NCI-H2227 treated with DMSO at 0.1 percent for 48 hours (cell line): ENCODE data around the gene FITM1.
A peak's percentile ranks its signal among the peaks of the same experiment; 100 is the strongest.

Experiments used
- DNase-seq: peaks from one replicate; lab custom pipeline; 2025; lab: John Stamatoyannopoulos, UW

The FITM1 gene

DNA sequence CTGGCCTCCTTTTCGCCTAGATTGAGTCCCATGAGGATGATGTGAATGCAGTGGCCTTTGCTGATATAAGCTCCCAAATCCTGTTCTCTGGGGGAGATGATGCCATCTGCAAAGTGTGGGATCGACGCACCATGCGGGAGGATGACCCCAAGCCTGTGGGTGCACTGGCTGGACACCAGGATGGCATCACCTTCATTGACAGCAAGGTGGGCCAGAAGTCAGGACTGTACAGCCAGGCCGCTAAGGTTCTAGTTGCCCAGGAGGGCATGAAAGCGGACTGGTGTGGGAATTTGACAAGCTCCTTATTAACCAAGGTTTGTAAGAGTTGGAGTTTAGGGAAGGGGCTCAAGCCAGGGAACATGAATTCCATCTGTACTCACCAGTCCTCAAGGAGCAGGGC lies 10.8 kb upstream of the FITM1 start:
- no peak for DNase-seq

DNA sequence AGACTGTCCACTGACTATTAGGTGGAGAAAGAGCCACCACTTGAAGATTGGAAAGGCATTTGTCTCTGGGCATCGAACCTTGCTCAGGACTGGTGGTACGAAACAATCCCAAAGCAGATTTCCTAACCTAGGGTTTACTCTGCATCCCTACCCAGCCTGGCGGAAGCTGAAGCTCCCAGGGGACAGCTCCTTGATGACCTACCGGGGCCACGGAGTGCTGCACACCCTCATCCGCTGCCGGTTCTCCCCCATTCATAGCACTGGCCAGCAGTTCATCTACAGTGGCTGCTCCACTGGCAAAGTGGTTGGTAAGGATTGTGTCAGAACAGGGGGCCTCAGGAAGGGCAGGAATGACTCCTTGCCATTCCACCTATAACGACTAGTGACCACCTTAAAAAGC lies 9.2 kb upstream of the FITM1 start:
- no peak for DNase-seq

DNA sequence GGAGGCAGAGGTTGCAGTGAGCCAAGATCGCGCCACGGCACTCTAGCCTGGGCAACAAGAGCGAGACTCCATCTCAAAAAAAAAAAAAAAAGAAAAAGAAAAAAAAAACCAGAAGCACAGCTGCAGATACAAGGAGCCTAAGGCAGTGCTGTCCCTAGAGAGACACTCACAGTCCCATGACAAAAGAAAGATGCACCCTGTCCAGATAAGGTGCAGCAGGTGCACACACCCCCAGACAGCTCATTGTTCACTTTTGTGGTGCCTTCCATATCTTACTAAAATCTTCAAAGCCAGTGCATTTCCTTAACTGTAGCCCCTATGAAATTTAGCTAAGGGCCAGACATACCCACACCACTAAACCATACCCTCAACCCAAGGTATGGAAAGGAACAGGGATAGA lies 8.0 kb upstream of the FITM1 start:
- no peak for DNase-seq

DNA sequence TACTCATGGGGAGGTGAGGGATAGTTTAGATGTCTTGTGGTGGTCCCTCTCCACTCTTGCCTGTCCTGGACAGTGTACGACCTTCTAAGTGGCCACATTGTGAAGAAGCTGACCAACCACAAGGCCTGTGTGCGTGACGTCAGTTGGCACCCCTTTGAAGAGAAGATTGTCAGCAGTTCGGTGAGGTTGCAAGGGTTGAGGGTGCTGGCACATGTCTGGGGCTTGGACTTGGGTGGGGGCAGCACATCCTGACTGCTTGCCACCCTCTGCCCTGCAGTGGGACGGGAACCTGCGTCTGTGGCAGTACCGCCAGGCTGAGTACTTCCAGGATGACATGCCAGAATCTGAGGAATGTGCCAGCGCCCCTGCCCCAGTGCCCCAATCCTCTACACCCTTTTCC lies 7.6 kb upstream of the FITM1 start:
- no peak for DNase-seq

DNA sequence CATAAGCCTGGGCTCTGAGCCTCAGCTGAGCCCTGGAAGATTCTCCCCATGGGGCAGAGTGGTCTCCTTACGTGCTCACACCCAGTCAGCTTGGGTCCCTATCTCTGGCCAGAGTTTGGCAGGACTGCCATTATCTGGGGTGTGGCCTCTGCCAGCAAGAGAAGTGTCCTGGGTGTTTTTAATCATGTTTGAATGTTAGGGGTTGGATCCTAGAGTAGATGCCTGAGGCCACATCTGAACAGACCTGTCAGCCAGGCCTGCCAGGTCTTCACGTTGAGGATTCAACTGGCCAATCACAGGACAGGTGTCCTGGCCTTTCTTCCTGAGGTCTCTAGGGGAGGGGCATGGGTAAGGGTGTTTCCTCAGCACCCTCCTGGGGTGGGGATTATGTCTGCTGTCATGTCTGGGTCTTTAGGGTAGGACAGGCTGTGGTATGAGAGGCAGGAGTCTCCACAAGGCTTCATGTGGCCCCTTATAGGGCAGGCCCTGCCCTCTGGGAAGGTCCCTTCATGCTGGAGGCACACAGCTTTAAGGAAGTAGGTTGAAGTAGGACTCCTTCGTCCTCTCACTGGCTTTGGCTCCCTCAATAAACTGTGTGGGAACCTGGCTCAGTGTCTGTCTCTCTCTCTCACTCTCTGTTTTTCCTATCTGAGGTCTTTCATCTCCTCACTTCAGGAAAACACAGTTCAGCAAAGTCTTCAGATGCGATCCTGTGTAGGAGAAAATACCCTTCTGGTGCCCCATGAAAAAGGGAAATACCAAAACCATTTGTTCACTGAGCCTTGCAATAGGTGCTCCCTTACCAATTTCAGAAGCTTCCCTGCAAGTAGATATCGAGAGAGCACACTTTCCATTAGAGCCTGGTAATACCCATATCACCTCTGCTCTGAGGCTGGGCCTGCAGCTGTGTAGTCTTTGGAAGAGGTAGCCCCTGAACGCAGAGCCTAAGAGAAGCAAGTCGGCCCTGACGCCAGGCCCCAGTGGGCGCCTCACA lies 6.7 kb upstream of the FITM1 start:
- no peak for DNase-seq

DNA sequence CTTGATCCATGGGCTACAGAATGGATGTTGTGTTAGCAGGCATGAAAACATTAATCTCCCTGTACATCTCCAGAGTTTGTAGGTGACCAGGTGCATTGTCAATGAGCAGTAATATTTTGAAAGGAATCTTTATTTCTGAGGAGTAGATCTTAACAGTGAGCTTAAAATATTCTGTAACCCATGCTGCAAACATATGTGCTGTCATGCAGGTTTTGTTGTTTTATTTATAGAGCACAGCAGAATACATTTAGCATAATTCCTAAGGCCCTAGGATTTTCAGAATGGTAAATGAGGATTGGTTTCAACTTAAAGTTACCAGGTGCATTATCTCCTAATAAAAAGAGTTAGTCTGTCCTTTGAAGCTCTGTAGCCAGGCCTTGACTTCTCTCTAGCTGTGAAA lies 3.5 kb upstream of the FITM1 start:
- DNase-seq: no peak

DNA sequence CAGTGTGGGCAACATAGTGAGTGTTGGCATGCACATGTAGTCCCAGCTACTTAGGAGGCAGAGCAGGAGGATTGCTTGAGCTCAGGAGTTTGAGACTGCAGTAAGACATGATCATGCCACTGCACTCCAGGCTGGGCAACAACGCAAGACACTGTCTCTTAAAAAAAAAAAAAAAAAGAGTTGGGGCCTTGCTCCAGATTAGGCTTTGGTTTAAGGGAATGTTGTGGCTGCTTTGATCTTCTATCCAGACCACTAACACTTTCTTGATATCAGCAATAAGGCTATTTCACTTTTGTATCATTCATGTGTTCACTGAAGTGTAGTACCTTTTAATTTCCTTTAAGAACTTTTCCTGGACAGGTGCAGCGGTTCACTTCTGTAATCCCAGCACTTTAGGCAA lies 2.8 kb upstream of the FITM1 start:
- no peak for DNase-seq

DNA sequence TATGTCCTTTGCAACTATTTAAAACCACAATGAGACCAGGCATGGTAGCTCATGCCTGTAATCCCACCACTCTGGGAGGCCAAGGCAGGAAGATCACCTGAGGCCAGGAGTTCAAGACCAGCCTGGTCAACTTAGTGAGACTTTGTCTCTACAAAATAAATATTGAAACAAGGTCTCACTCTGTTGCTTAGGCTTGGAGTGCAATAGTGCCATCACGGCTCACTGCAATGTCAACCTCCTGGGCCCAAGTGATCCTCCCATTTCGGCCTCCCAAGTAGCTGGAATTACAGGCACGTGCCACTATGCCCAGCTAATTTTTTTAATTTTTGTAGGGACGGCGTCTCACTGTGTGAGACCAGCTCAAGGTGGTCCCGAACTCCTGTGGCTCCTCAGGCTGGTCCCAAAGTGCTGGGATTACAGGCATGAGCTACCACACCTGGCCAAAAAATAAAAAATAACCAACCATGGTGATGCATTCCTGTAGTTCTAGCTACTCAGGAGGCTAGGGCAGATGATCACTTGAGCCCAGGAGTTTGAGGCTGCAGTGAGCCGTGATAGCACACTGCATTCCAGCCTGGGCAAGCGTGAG lies 955 bp upstream of the FITM1 start:
- DNase-seq: no peak

DNA sequence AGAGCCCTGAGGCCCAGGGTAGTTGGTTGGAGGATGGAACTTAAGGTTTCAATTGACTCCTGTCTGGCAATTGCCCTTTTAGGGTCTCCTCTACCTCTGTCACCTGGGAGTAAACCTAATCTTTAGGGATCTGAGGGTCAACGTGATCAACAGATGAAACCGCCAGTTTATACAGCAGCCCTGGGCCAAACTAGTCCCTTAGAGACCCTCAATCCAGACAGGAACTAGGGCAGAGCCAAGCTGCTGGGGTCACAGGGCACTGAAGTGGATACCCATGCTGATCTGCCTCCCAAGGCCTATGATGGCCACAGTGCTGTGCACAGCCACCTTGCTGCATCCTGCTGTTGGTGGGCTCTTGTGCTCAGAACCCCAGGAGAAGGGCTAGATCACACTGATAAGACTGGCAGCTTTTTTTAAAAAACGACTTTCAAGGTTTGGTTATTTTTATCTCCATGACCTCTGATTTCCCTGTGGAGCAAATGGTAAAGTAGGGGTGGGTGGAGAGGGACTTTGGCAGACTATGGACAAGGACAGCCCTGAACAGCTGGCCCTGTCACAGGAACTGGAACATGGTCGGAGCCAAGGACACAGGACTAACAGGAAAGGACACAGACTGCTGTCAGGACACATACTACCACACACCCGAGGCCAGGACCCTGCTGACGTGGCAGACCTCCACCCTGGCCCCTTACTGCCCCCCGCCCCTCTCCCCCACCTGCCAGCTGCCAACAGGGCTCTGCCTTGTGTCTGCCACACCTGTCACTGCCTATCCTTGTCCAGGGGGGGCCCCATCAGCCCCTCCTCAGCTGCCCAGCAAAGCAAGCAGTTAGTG lies 474 bp downstream of the FITM1 start:
- DNase-seq: no peak

DNA sequence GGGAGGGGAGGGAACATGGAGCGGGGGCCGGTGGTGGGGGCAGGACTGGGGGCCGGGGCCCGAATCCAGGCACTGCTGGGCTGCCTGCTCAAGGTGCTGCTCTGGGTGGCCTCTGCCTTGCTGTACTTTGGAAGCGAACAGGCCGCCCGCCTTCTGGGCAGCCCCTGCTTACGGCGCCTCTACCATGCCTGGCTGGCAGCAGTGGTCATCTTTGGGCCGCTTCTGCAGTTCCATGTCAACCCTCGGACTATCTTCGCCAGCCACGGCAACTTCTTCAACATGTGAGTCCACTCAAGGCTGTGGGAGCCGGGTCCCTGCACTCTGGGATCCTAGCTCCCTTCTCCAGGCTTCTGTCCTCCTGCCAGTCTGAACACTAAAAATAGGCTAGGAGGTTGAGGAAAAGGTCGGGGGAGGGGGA lies 1.1 kb downstream of the FITM1 start:
- DNase-seq: no peak

DNA sequence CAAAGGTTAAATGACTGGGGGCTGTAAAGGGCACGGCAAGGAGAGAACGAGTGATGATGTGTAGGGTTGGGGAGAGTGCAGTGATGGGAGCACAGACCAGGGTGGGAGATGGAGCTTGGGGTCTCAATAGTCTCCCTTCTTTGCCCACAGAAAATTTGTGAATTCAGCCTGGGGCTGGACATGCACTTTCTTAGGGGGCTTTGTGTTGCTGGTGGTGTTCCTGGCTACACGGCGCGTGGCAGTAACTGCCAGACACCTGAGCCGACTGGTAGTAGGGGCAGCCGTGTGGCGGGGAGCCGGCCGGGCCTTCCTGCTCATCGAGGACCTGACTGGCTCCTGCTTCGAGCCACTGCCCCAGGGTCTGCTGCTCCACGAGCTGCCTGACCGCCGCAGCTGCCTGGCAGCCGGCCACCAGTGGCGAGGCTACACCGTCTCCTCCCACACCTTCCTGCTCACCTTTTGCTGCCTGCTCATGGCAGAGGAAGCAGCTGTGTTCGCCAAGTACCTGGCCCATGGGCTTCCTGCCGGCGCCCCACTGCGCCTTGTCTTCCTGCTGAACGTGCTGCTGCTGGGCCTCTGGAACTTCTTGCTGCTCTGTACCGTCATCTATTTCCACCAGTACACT lies 1.7 kb downstream of the FITM1 start:
- no peak for DNase-seq

DNA sequence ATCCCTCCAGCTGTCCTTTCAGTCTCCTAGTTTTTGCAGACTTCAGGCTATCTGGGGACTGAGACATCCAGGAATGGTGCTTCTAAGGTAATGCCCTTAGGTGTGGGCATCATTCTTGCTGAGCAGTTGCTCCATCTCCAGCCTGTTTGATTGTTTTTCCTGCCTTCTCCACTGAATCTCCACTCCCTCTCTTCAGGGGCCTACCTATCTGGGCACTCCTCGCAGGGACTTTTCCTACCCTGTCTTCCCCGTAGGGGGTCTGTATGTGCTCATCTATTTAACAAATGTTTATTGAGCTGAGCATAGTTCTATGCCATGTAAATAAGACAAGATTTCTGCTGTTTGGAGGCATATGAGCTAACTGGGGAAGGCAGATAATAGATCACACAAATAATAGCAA lies 2.5 kb downstream of the FITM1 start:
- DNase-seq: no peak

DNA sequence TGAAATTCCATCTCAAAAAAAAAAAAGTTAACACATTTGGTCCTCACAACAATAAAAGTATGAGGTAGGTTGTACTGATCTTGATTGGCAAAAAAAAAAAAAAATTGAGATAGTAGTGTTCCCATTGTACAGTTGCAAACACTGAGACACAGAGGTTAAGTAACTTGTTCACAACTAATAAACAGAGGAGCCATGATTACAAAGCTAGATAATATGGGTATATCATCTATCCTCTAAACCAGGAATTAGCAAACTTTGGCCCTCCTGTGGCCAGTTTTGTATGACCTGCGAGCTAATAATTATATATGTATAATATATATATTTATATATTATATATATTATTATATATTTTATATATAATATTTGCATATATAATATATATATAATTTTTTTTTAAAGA lies 3.3 kb downstream of the FITM1 start:
- DNase-seq: no peak

DNA sequence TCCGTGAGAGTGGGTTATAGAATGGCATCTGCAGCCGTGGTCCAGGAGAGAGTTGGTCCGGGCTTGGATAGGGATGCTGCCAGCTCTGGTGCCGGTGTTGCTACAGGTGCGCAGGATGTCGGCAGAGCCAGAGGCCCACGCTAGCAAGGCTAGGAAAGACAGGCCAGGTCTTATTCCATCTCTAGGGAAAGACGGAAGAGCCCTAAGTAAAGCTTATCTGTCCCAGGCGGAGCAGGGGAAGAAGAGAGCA lies 5.0 kb downstream of the FITM1 start:
- peak; percentile 82 for DNase-seq

DNA sequence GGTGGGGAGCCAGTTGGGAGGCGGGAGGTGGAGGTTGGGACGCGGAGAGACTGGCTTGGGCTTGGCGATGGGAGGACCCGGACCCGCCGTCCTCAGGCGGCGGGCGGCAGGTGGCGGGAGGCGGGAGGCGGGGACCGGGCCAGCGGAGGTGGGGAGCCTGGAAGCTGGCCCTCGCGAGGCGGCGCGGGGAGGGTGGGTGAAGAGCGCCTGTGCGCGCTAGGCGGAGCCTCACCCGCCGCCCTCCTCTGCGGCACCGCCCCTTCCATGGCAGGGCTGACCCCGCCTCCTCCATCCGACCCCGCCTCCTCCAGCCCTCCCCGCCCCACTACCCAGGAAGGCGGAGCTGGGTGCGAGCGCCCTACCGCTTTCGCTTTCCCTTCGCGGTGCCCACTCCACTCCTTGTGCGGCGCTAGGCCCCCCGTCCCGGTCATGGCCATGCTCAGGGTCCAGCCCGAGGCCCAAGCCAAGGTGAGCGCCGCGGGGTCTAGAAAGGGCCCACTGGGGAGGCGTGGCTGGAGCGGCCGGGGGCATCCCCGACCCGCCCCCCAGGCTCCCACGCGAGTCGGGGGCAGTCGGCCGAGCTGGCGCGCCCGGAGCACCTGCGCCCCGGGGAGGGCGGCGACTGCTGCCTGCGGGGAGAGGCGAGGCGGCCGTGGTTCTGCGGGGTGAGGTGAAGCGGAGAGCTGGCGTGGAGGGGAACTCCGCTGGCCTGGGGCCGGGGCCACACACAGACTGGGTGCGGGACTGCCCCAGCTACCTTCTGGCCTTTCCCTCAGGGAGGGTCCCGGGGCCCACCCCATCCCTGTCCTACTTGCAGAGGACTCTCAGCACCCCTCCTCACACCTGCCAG lies 5.6 kb downstream of the FITM1 start, which contains the start of gene PSME1:
PSME1 (plus strand) TSS at position 361 of the 850 bp plus-strand sequence; CDS start at position 430, 69 bp downstream.
- peak; percentile 88 for DNase-seq

DNA sequence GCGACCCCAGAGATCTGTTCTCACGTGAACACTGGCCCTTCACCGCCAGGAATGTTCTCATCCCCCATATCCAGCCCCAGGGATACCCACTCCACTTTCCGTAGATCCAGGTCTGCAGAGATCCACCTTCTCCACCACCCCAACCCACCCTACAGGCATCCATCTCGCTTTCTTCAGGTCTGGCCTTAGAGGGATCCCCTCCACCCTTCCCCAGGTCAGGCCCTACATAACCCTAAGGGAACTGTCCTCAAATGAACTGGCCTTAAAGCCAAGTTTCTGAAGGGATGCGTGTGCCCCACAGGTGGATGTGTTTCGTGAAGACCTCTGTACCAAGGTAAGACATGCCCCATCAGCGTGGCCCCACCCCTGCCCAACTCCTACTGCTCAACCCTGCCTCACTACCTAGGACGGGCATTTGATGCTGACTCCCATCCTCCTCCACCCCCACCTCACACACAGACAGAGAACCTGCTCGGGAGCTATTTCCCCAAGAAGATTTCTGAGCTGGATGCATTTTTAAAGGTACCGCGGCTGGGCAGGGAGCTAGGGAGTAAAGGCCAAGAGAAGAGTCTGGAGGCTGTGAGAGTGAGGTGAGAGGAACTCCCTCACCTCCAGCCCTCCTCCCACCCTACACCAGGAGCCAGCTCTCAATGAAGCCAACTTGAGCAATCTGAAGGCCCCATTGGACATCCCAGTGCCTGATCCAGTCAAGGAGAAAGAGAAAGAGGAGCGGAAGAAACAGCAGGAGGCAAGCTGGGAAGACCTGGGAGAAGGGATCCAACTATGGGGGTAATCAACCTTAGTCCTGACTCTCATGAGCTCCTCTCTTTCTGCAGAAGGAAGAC lies 6.4 kb downstream of the FITM1 start:
- no peak for DNase-seq

DNA sequence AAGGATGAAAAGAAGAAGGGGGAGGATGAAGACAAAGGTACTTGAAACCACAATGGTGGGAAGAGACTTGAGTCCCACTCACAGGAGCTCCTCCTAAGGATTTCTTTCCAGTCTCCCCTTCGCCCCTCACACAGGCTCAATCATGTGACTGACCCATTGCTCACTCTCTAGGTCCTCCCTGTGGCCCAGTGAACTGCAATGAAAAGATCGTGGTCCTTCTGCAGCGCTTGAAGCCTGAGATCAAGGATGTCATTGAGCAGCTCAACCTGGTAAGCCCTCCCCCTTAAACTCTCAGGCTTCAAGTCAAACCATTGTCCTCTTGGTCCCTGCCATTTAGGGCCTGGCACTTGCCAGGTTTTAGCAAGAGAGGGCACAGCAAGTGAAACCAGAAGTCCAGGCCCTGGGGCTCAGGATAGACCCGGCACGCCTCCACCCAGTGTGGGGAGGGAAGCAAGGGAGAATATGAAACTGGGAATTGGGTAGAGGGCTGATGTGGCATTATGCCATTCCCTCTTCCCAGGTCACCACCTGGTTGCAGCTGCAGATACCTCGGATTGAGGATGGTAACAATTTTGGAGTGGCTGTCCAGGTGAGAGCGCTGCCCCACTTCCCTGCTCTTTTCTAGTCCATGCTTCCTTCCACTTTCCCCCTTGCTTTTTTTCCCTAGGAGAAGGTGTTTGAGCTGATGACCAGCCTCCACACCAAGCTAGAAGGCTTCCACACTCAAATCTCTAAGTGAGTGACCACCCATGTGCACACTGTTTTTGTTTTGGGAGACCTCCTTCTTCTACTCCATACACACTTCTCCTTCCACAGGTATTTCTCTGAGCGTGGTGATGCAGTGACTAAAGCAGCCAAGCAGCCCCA lies 7.3 kb downstream of the FITM1 start:
- no peak for DNase-seq

DNA sequence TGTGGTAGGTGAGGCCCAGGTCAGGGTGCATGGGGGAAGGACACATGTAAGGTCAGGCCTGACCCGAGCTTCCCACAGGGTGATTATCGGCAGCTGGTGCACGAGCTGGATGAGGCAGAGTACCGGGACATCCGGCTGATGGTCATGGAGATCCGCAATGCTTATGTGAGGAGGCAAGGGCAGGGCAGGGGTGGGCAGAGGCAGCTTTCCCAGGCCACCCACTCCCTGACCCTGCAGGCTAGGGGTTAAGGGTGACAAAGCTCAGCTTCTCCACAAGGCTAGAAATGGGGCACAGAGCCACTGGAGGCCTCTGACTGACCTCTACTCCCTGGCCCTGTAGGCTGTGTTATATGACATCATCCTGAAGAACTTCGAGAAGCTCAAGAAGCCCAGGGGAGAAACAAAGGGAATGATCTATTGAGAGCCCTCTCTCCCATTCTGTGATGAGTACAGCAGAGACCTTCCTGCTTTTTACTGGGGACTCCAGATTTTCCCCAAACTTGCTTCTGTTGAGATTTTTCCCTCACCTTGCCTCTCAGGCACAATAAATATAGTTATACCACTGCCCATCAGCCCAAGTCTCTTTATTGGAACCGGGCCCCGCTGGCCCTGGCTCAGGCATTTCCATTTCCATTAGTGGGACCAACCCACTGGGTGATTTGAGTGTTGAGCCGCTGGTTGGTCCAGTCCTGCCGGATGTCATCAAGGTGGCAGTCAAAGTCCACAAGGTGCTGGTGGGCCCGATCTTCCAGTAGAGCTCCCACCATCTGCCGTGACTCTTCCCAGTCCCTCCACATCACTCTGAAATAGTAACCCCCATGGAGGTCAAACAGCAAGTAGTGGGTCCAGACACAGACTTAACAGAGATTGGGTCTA lies 8.2 kb downstream of the FITM1 start:
- no peak for DNase-seq
